GM12878 (cell line): ENCODE measurements around the gene RASA4. TPM values are rescaled to one million over a fixed set of nuclear protein-coding genes. Genes with fewer than 3 reads are reported as not detected.
A peak's percentile ranks its signal among the peaks of the same experiment; 100 is the strongest.
"Not testable (repeated sequence)": the region's sequence is repeated elsewhere in the genome, so short reads cannot be mapped to it uniquely, and the experiment has no call there.

Experiments
- ATAC-seq: fragments of 200-7000 bp; cut with Tn5 transposase; 3 replicates; pipeline ENCODE4 v1.9.1; 2020; ENCODE audit warnings: mild to moderate bottlenecking, moderate library complexity
- BruUV-seq: library from RNA; stranded (reverse); fragments of 400-500 nt; replicated peaks from 2 replicates; lab custom pipeline; 2021; lab: Mats Ljungman, UMichigan
- CTCF ChIA-PET: fragments of 300-600 bp; sonication (Branson Sonifier 250); formaldehyde crosslinking; extraction: SDS; loops from one replicate; lab custom pipeline; 2021; ENCODE audit warnings: inconsistent platforms; lab: Yijun Ruan, JAX
- POLR2A ChIA-PET: fragments of 350-600 bp; formaldehyde crosslinking; extraction: SDS; loops from one replicate; lab custom pipeline; 2021; ENCODE audit warnings: inconsistent platforms; lab: Charles Lee
- RAD21 ChIA-PET: fragments of 300-600 bp; sonication (Branson Sonifier 250); formaldehyde crosslinking; loops from one replicate; lab custom pipeline; 2023; ENCODE audit warnings: antibody characterized with exemption; ENCODE audit not compliant: unreplicated experiment; lab: Charles Lee
- SMC1A ChIA-PET: fragments of 300-600 bp; sonication (Branson Sonifier 250); formaldehyde crosslinking; loops from one replicate; lab custom pipeline; 2023; ENCODE audit not compliant: unreplicated experiment, uncharacterized antibody; lab: Charles Lee
- DNase-seq: peaks from one replicate; pipeline ENCODE4 v3.0.0-alpha.2; 2011; ENCODE audit warnings: low read depth, low spot score
- FAIRE-seq: peaks from 3 replicates; lab custom pipeline; 2011; peaks lifted over from hg19 to GRCh38; lab: Jason Lieb, UNC
- H2AFZ ChIP-seq: 2 replicates; pipeline ENCODE4 v1.6.0; 2011; ENCODE audit warnings: low read depth, low read length, control low read depth; ENCODE audit not compliant: control insufficient read depth
- H3K27ac ChIP-seq: 2 replicates; pipeline ENCODE4 v1.5.1; 2011; ENCODE audit warnings: control low read depth; ENCODE audit not compliant: control insufficient read depth, insufficient read depth
- H3K27me3 ChIP-seq, 2 experiments: replicated peaks in 1 of 2; 2 replicates each; pipeline versions ENCODE4 v1.6.0 to v1.6.1; 2011; ENCODE audit warnings: low read length in 1 of 2; ENCODE audit not compliant: control insufficient read depth in 2 of 2, insufficient read depth in 2 of 2
- H3K36me3 ChIP-seq, 2 experiments: 2 replicates each; pipeline ENCODE4 v1.5.1; 2011; ENCODE audit warnings: low read length in 1 of 2; ENCODE audit not compliant: control insufficient read depth in 2 of 2, insufficient read depth in 2 of 2
- H3K4me1 ChIP-seq: 2 replicates; pipeline ENCODE4 v1.6.1; 2011; ENCODE audit warnings: mild to moderate bottlenecking, low read length, moderate library complexity, mixed read lengths; ENCODE audit not compliant: control insufficient read depth, insufficient read depth
- H3K4me2 ChIP-seq: 2 replicates; pipeline ENCODE4 v1.6.0; 2011; ENCODE audit warnings: control low read depth; ENCODE audit not compliant: control insufficient read depth, insufficient read depth
- H3K4me3 ChIP-seq: fragments of 200-600 bp; sonication (generic); 2 replicates; pipeline ENCODE4 v1.5.1; 2016
- H3K79me2 ChIP-seq: 2 replicates; pipeline ENCODE4 v1.6.0; 2011; ENCODE audit warnings: low read length; ENCODE audit not compliant: control insufficient read depth, insufficient read depth
- H3K9ac ChIP-seq: 2 replicates; pipeline ENCODE4 v1.8.0; 2011; ENCODE audit warnings: low read length, control low read depth, mixed read lengths; ENCODE audit not compliant: control insufficient read depth, insufficient read depth
- H3K9me3 ChIP-seq: replicated peaks from 3 replicates; pipeline ENCODE4 v1.5.1; 2011; ENCODE audit warnings: mild to moderate bottlenecking, low read length; ENCODE audit not compliant: control insufficient read depth, insufficient read depth
- H4K20me1 ChIP-seq: 2 replicates; pipeline ENCODE4 v1.6.0; 2011; ENCODE audit not compliant: control insufficient read depth, insufficient read depth
- EGR1 ChIP-seq, 2 experiments: IDR thresholded peaks; 1 replicate in 1 of 2; 2 replicates in 1 of 2; pipeline ENCODE4 v1.6.1; 2011 to 2012; ENCODE audit warnings: low read depth in 2 of 2, low read length in 2 of 2, borderline replicate concordance in 1 of 2, mild to moderate bottlenecking in 1 of 2, moderate library complexity in 1 of 2
- HCFC1 ChIP-seq: fragments of 150-350 bp; IDR thresholded peaks from 2 replicates; pipeline ENCODE4 v1.6.1; 2014; ENCODE audit warnings: low read length
- IKZF1 ChIP-seq: fragments of 450-650 bp; conservative IDR thresholded peaks from 2 replicates; pipeline ENCODE4 v1.6.1; 2017; ENCODE audit warnings: antibody characterized with exemption, mild to moderate bottlenecking
- POLR2A ChIP-seq: IDR thresholded peaks from 2 replicates; pipeline ENCODE4 v1.6.1; 2011; ENCODE audit warnings: low read depth, mild to moderate bottlenecking, low read length
- POLR2AphosphoS5 ChIP-seq: IDR thresholded peaks from 2 replicates; pipeline ENCODE4 v1.6.1; 2011; ENCODE audit warnings: mild to moderate bottlenecking, low read length, inconsistent platforms
- RELB ChIP-seq: fragments of 450-650 bp; IDR thresholded peaks from 2 replicates; pipeline ENCODE4 v1.6.1; 2017; ENCODE audit warnings: low read depth, mild to moderate bottlenecking, moderate library complexity
- RUNX3 ChIP-seq: IDR thresholded peaks from 2 replicates; pipeline ENCODE4 v1.6.1; 2012; ENCODE audit warnings: low read length, inconsistent platforms
- SMAD5 ChIP-seq: IDR thresholded peaks from 2 replicates; pipeline ENCODE4 v1.6.1; 2016; ENCODE audit warnings: antibody characterized with exemption, low read depth
- TAF1 ChIP-seq: IDR thresholded peaks from 2 replicates; pipeline ENCODE4 v1.6.1; 2011; ENCODE audit warnings: mild to moderate bottlenecking, low read depth, low read length, borderline replicate concordance
- WGBS: methylation state at CpG from one replicate; pipeline ENCODE4 v1.1.6; 2016; ENCODE audit warnings: low lambda C conversion rate; ENCODE audit not compliant: insufficient replicate concordance, insufficient coverage; ENCODE audit errors: missing lambda C conversion rate; 5-methylcytosine and 5-hydroxymethylcytosine counted together
- in situ Hi-C: fragments of 300-500 bp; cut with MboI; formaldehyde crosslinking; loops from 9 replicates; pipeline ENCODE4 v1.14.3; 2018; ENCODE audit warnings: mixed read lengths
- intact Hi-C: fragments of 100-400 bp; cut with micrococcal nuclease; formaldehyde crosslinking; loops from one replicate; pipeline ENCODE4 v1.14.2; 2022; ENCODE audit not compliant: unreplicated experiment
- polyA plus RNA-seq, 11 experiments: library from polyadenylated mRNA; depleted of rRNA in 4 of 11; unstranded in 6 of 11; stranded (reverse) in 5 of 11; fragments of >200 nt; fragmentation: Nextera tagmentation in 4 of 11; fragmentation: Illumina TruSeq in 1 of 11; extraction: Ambion mirVana in 4 of 11; extraction: Trizol in 1 of 11; gene quantifications; 1 replicate in 1 of 11; 2 replicates in 10 of 11; pipeline versions ENCODE4 v1.2.1 to v1.2.3, GENCODE V29; 2011 to 2016; ENCODE audit warnings: inconsistent platforms in 2 of 11, missing spikeins in 2 of 11, low read depth in 1 of 11
- total RNA-seq, 4 experiments: library from RNA; depleted of rRNA in 3 of 4; stranded (reverse); fragments of >200 nt in 3 of 4; fragmentation: Illumina TruSeq in 1 of 4; extraction: Trizol in 1 of 4; gene quantifications; 2 replicates each; pipeline versions ENCODE4 v1.2.1 to v1.2.3, GENCODE V29; 2013 to 2021
- TF ChIP-seq, protein P1 (sequence below), 3 experiments: IDR thresholded peaks in 2 of 3; conservative IDR thresholded peaks in 1 of 3; 2 replicates each; pipeline ENCODE4 v1.5.1; 2011; ENCODE audit warnings: low read depth in 3 of 3, low read length in 3 of 3, mild to moderate bottlenecking in 3 of 3, control low read depth in 2 of 3, moderate library complexity in 2 of 3, inconsistent platforms in 1 of 3, mixed read lengths in 1 of 3; ENCODE audit not compliant: control insufficient read depth in 2 of 3, insufficient read depth in 1 of 3; ENCODE audit errors: extremely low read depth in 1 of 3

RASA4 gene
- total and polyA plus RNA-seq, 10 of the 15 experiments (the other 5 are each of a cell fraction or from before 2014, with no cell fraction given), result 1.7 to 35.8 (median 14.0) TPM

DNA sequence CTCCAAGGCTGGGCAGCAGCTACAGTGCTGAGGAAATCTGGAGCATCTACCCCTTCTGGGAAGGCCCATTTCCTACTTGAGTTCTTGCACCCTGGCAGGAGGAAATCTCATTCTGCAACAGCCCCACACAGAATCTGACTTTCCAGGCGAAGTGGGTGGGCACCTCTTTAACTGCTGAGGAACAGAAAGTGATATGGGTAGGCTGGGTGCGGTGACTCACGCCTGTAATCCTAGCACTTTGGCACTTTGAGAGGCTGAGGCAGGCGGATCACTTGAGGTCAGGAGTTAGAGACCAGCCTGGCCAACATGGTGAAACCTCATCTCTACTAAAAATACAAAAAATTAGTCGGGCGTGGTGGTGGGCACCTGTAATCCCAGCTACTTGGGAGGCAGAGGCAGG is 41.9 kb downstream of the RASA4 start:
- H3K4me2 ChIP-seq, H3K4me3 ChIP-seq, H4K20me1 ChIP-seq, DNase-seq, SMC1A ChIA-PET, H3K79me2 ChIP-seq, intact Hi-C loops, H3K4me1 ChIP-seq, H3K9ac ChIP-seq, H2AFZ ChIP-seq, H3K27ac ChIP-seq, H3K36me3 ChIP-seq, POLR2A ChIA-PET, H3K27me3 ChIP-seq, RAD21 ChIA-PET, BruUV-seq, ATAC-seq, CTCF ChIA-PET, FAIRE-seq, H3K9me3 ChIP-seq, in situ Hi-C loops: not testable (repeated sequence)
- WGBS, result no CpG with 5 or more reads among the region's 6 CpGs

DNA sequence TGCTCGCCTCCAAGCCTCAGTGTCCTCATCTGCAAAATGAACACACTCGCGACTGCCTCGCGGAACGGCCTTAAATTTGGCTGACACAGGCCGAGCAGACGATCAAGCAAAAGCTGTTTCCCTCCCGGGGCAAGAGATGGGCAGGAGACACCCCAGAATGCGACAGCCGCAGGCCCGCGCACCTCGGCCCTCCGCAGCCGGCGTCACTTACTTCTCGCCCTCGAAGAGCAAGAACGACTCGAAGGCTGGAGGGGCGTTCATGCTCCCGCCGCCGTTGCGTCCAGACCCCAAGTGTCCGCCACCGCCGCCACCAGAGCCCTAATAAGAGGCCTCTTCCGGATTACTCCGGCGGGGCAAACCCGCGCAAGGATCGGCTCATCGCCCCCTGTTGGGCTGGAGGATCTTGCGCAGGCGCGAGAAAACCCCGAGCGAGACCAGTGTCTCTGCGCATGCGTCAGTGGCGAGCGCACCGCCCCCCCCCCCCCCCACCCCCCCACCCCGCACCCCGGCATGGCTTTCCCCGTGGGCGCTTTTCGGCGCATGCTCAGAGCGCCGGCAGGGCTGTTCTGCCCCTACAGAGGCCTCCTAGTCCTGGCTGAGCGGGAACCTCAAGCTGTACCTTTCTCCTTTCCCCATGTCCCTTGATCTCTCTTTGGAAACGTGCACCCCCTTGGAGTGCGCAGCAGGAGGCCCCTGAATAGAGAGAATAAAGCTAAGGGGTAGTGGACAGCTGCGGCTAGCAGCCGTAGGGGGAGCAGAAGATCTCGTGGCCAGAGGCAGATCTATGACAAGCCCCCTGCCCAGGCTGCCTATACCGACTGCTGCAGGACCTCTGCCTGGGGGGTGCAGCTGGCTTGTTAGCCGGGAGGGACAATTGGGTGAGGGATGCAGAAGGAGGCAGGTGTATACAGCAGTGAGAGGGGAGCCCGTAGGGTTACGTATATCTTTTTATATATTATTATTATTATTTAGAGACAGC is 44.0 kb downstream of the RASA4 start, which contains the start of gene POLR2J3:
TSS of gene POLR2J3 (minus strand) at position 323 of the 979 bp plus-strand sequence. CDS start at position 261, 62 bp downstream.
- DNase-seq, FAIRE-seq, intact Hi-C loops, H3K27me3 ChIP-seq, H3K9me3 ChIP-seq, in situ Hi-C loops, BruUV-seq, H3K4me1 ChIP-seq, RAD21 ChIA-PET, H3K4me2 ChIP-seq, H3K79me2 ChIP-seq, POLR2A ChIA-PET, H4K20me1 ChIP-seq, SMC1A ChIA-PET, H3K36me3 ChIP-seq: not testable (repeated sequence)
- ATAC-seq, result peak; percentile 96
- Histone ChIP-seq H3K4me3 (peak within 1 kb of the TSS; percentile 64), H3K27ac (peak within 1 kb of the TSS; percentile 46), H2AFZ (peak within 1 kb of the TSS; percentile 34; the same call in 1 of the 2 replicates), H3K9ac (peak within 1 kb of the TSS; percentile 64; the same call in 1 of the 2 replicates)
- under 1% methylated on average over 48 of the region's 64 CpGs for WGBS
- CTCF ChIA-PET, result interaction anchor here (0.6 kb wide), 1 partner anchor 174 kb away, joined by 3 read pairs; no protein-coding TSS in a partner anchor
- TF ChIP-seq POLR2A (peak; percentile 51; the same call in 1 of the 2 replicates), EGR1 (IDR thresholded peaks at IDR 0.05; ENCODE audit: borderline replicate concordance in 1 of 2, low read depth in 2 of 2, low read length in 2 of 2) (peak in 1 of 2 experiments; percentile 43; a peak in 1 of 3 replicates), IKZF1 (0 out of 2 replicates have a peak, but pooled peaks have one; percentile 32), TAF1 (peak; percentile 76), HCFC1 (peak; percentile 46), SMAD5 (0 out of 2 replicates have a peak, but pooled peaks have one; percentile 31), POLR2AphosphoS5 (peak; percentile 63), RUNX3 (0 out of 2 replicates have a peak, but pooled peaks have one; percentile 33), RELB (peak; percentile 56; the same call in 1 of the 2 replicates)
- TF ChIP-seq, protein P1, sequence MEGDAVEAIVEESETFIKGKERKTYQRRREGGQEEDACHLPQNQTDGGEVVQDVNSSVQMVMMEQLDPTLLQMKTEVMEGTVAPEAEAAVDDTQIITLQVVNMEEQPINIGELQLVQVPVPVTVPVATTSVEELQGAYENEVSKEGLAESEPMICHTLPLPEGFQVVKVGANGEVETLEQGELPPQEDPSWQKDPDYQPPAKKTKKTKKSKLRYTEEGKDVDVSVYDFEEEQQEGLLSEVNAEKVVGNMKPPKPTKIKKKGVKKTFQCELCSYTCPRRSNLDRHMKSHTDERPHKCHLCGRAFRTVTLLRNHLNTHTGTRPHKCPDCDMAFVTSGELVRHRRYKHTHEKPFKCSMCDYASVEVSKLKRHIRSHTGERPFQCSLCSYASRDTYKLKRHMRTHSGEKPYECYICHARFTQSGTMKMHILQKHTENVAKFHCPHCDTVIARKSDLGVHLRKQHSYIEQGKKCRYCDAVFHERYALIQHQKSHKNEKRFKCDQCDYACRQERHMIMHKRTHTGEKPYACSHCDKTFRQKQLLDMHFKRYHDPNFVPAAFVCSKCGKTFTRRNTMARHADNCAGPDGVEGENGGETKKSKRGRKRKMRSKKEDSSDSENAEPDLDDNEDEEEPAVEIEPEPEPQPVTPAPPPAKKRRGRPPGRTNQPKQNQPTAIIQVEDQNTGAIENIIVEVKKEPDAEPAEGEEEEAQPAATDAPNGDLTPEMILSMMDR (IDR thresholded peaks at IDR 0.05 in 2 of 3, conservative IDR thresholded peaks at IDR 0.05 in 1 of 3; ENCODE audit: control insufficient read depth in 2 of 3, extremely low read depth in 1 of 3, insufficient read depth in 1 of 3, low read depth in 3 of 3, low read length in 3 of 3), result peak in 2 of 3 experiments; percentile 22 to 43; a peak in 4 of 6 replicates
